Measurements from ENCODE around the gene CCDC180. TPM values are rescaled to one million over a fixed set of nuclear protein-coding genes. Genes with fewer than 3 reads are reported as not detected.

CCDC180 gene
- total RNA-seq, 1 donor from 2014 or later, result 1.7 TPM

GRCh38 chr9:97349400-97349799 is 41.9 kb downstream of the CCDC180 start:
- DNase-seq (ENCODE audit: missing footprints) (no peak), ATAC-seq (no peak)
- intact Hi-C loops (cut with DNase I), result no loop called here

GRCh38 chr9:97354637-97355036 is 47.2 kb downstream of the CCDC180 start:
- DNase-seq (ENCODE audit: missing footprints) (no peak), ATAC-seq (no peak)
- intact Hi-C loops (cut with DNase I), result no loop called here

GRCh38 chr9:97357056-97357455 is 49.6 kb downstream of the CCDC180 start:
- ATAC-seq (no peak), DNase-seq (ENCODE audit: missing footprints) (no peak)
- intact Hi-C loops (cut with DNase I), result no loop called here

Other genes with a start within 250 kb of the CCDC180 start
- gene TDRD7, start 104.4 kb downstream of the CCDC180 start, total RNA-seq, result 8.7 TPM
- gene TMOD1, start 194.0 kb downstream of the CCDC180 start, total RNA-seq, result 192 TPM

Measured in Right ventricle myocardium inferior (tissue), 1 donor.